ENCODE results near the gene PRRT1B.
A peak's percentile ranks its signal among the peaks of the same experiment; 100 is the strongest.

The PRRT1B gene

GRCh38 chr9:131545003-131545785 lies at the start of gene PRRT1B:
PRRT1B (plus strand) TSS chr9:131545523; CDS start chr9:131545616, 93 bp downstream.
- DNase-seq (ENCODE audit: low read depth): no peak
- TF ChIP-seq CTCF (conservative IDR thresholded peaks at IDR 0.05; ENCODE audit: control insufficient read depth, insufficient read depth, low read depth, low read length): no peak
- H3K4me3 ChIP-seq (ENCODE audit: control insufficient read depth, low read depth, low read length): no peak within 1 kb of the TSS

GRCh38 chr9:131495785-131496184 lies 49.5 kb upstream of the PRRT1B start:
- no peak for TF ChIP-seq CTCF (conservative IDR thresholded peaks at IDR 0.05; ENCODE audit: control insufficient read depth, insufficient read depth, low read depth, low read length)
- H3K4me3 ChIP-seq (ENCODE audit: control insufficient read depth, low read depth, low read length): no peak overlapping the region
- no peak for DNase-seq (ENCODE audit: low read depth)

- no peak overlapping the region for H3K4me3 ChIP-seq (ENCODE audit: control insufficient read depth, low read depth, low read length)
- no peak for TF ChIP-seq CTCF (conservative IDR thresholded peaks at IDR 0.05; ENCODE audit: control insufficient read depth, insufficient read depth, low read depth, low read length)
- no peak for DNase-seq (ENCODE audit: low read depth)
Observed at GRCh38 chr9:131496844-131497405, 48.4 kb upstream of the PRRT1B start.

GRCh38 chr9:131499254-131499767 lies 46.0 kb upstream of the PRRT1B start:
- DNase-seq (ENCODE audit: low read depth): no peak
- no peak for TF ChIP-seq CTCF (conservative IDR thresholded peaks at IDR 0.05; ENCODE audit: control insufficient read depth, insufficient read depth, low read depth, low read length)
- H3K4me3 ChIP-seq (ENCODE audit: control insufficient read depth, low read depth, low read length): no peak overlapping the region

GRCh38 chr9:131500377-131500776 lies 44.9 kb upstream of the PRRT1B start:
- TF ChIP-seq CTCF (conservative IDR thresholded peaks at IDR 0.05; ENCODE audit: control insufficient read depth, insufficient read depth, low read depth, low read length): no peak
- no peak for DNase-seq (ENCODE audit: low read depth)
- no peak overlapping the region for H3K4me3 ChIP-seq (ENCODE audit: control insufficient read depth, low read depth, low read length)

GRCh38 chr9:131500939-131501541 lies 44.3 kb upstream of the PRRT1B start:
- H3K4me3 ChIP-seq (ENCODE audit: control insufficient read depth, low read depth, low read length): no peak overlapping the region
- DNase-seq (ENCODE audit: low read depth): peak; percentile 71
- no peak for TF ChIP-seq CTCF (conservative IDR thresholded peaks at IDR 0.05; ENCODE audit: control insufficient read depth, insufficient read depth, low read depth, low read length)

All from fibroblast of mammary gland (primary cell).